Naive thymus-derived CD4-positive, alpha-beta T cell (primary cell): ENCODE results near the gene TMEM132C. TPM values are rescaled to one million over a fixed set of nuclear protein-coding genes. Genes with fewer than 3 reads are reported as not detected.
A peak's percentile ranks its signal among the peaks of the same experiment; 100 is the strongest.

Experiments used
- ATAC-seq: fragments of 150-1000 bp; cut with Tn5 transposase; 2 replicates; pipeline ENCODE4 v1.10.0; 2021; ENCODE audit warnings: mild to moderate bottlenecking, moderate library complexity
- CTCF ChIA-PET: fragments of 350-600 bp; sonication (Branson Sonifier 250); formaldehyde crosslinking; loops from one replicate; lab custom pipeline; 2021; ENCODE audit warnings: antibody characterized with exemption; lab: Charles Lee
- POLR2A ChIA-PET: fragments of 350-600 bp; sonication (Branson Sonifier 250); formaldehyde crosslinking; loops from one replicate; lab custom pipeline; 2021; ENCODE audit warnings: antibody characterized with exemption, inconsistent platforms; lab: Charles Lee
- DNase-seq, 9 donors: peaks; one replicate each; pipeline versions ENCODE4 v3.0.0 to v3.0.0-alpha.2; 2020 to 2022; ENCODE audit warnings: mixed read lengths in 1 of 9
- H3K27ac ChIP-seq: one replicate; pipeline ENCODE4 v1.7.0; 2013; ENCODE audit warnings: mild to moderate bottlenecking, low read depth, low read length, moderate library complexity
- H3K27me3 ChIP-seq, 2 donors: one replicate each; pipeline ENCODE4 v1.7.0; 2013; ENCODE audit warnings: low read length in 2 of 2, mild to moderate bottlenecking in 2 of 2, moderate library complexity in 2 of 2; ENCODE audit not compliant: control insufficient read depth in 2 of 2, insufficient read depth in 2 of 2
- H3K36me3 ChIP-seq, 3 experiments: 1 replicate in 2 of 3; 2 replicates in 1 of 3; pipeline ENCODE4 v1.7.0; 2013; ENCODE audit warnings: low read length in 3 of 3, mild to moderate bottlenecking in 3 of 3, moderate library complexity in 1 of 3; ENCODE audit not compliant: insufficient read depth in 3 of 3, control insufficient read depth in 2 of 3
- H3K4me1 ChIP-seq, 2 donors: one replicate each; pipeline ENCODE4 v1.7.0; 2013; ENCODE audit warnings: low read length in 2 of 2, mild to moderate bottlenecking in 2 of 2, moderate library complexity in 1 of 2; ENCODE audit not compliant: control insufficient read depth in 2 of 2, insufficient read depth in 2 of 2
- H3K4me3 ChIP-seq: 2 replicates; pipeline ENCODE4 v1.7.0; 2013; ENCODE audit warnings: mild to moderate bottlenecking, low read length
- H3K9me3 ChIP-seq, 3 experiments: 1 replicate in 2 of 3; 2 replicates in 1 of 3; pipeline ENCODE4 v1.7.0; 2013; ENCODE audit warnings: low read length in 3 of 3; ENCODE audit not compliant: control insufficient read depth in 2 of 3
- H3K27ac Mint-ChIP-seq, 9 donors: one replicate each; pipeline ENCODE4 v1.8.0; 2020 to 2022; ENCODE audit warnings: mixed read lengths in 9 of 9, mild to moderate bottlenecking in 8 of 9, moderate library complexity in 5 of 9, inconsistent platforms in 2 of 9
- H3K27me3 Mint-ChIP-seq, 5 donors: one replicate each; pipeline ENCODE4 v1.8.0; 2021 to 2022; ENCODE audit warnings: mixed read lengths in 5 of 5, mild to moderate bottlenecking in 1 of 5
- H3K36me3 Mint-ChIP-seq, 5 donors: one replicate each; pipeline ENCODE4 v1.8.0; 2020 to 2022; ENCODE audit warnings: mixed read lengths in 5 of 5, mild to moderate bottlenecking in 3 of 5, inconsistent platforms in 1 of 5
- H3K4me1 Mint-ChIP-seq, 7 donors: one replicate each; pipeline ENCODE4 v1.8.0; 2020 to 2022; ENCODE audit warnings: mixed read lengths in 7 of 7, mild to moderate bottlenecking in 3 of 7, inconsistent platforms in 1 of 7
- H3K4me3 Mint-ChIP-seq, 10 donors: one replicate each; pipeline ENCODE4 v1.8.0; 2020 to 2022; ENCODE audit warnings: mild to moderate bottlenecking in 10 of 10, mixed read lengths in 10 of 10, moderate library complexity in 6 of 10, inconsistent platforms in 2 of 10
- H3K9me3 Mint-ChIP-seq, 11 donors: one replicate each; pipeline ENCODE4 v1.8.0; 2020 to 2022; ENCODE audit warnings: mixed read lengths in 11 of 11, mild to moderate bottlenecking in 4 of 11, inconsistent platforms in 1 of 11, moderate library complexity in 1 of 11
- intact Hi-C, 2 donors: fragments of 100-400 bp; cut with micrococcal nuclease; formaldehyde crosslinking; loops; one replicate each; pipeline ENCODE4 v1.15.1; 2023
- polyA plus RNA-seq, 2 donors: library from polyadenylated mRNA; unstranded; fragments of 300-500 nt; fragmentation: Illumina TruSeq; gene quantifications; one replicate each; pipeline ENCODE4 v1.2.3, GENCODE V29; 2021
- total RNA-seq, 6 experiments: library from RNA in 5 of 6; stranded (reverse) in 5 of 6; gene quantifications; 1 replicate in 5 of 6; 2 replicates in 1 of 6; pipeline ENCODE4 v1.2.3 and lab custom pipeline; 2021 to 2026

The TMEM132C gene
- total and polyA plus RNA-seq, 7 experiments from 2014 or later, result not detected

- peaks cover 0 to 5% (median 0%) of the 10 kb centered on the region in 5 donors for H3K27me3 Mint-ChIP-seq
- ATAC-seq, result peak; percentile 20
- no peaks in the 10 kb centered on the region for H3K36me3 Mint-ChIP-seq
- Histone ChIP-seq H3K9me3 (no peaks in the 10 kb centered on the region), H3K27ac (no peak overlapping the region), H3K4me1 (peaks cover 0 to 5% of the 10 kb centered on the region in 2 donors), H3K4me3 (no peak overlapping the region), H3K27me3 (no peaks in the 10 kb centered on the region), H3K36me3 (no peaks in the 10 kb centered on the region)
- H3K27ac Mint-ChIP-seq, result no peak overlapping the region
- DNase-seq, result no peak
- intact Hi-C loops, result no loop called here
- no peak overlapping the region for H3K4me3 Mint-ChIP-seq
- H3K9me3 Mint-ChIP-seq, result peaks cover 0 to 10% (median 7%) of the 10 kb centered on the region in 11 donors
- POLR2A ChIA-PET, result no interaction called here
- CTCF ChIA-PET, result no interaction called here
- peaks cover 0 to 2% (median 0%) of the 10 kb centered on the region in 7 donors for H3K4me1 Mint-ChIP-seq
Measured at GRCh38 chr12:128698301-128698972, 431.5 kb downstream of the TMEM132C start.

DNA sequence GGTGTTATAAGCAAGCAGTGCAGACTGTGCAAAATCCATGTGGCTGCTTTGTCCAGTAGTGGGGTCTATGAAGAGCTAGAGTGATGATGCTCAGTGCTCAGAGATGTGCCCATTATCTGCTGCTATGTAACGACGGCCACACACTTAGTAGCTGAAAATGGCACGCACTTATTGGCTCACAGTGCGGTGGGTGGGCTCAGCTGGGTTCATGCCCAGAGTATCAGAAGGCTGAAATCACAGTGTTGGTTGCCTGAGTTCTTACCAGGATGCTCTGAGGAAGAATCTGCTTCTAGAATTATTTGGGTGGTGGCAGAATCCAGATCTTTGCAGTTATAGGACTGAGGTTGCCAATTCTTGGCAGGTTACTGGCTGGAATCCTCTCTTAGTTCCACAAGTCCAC is 432.1 kb downstream of the TMEM132C start:
- peaks cover 0 to 2% (median 0%) of the 10 kb centered on the region in 7 donors for H3K4me1 Mint-ChIP-seq
- H3K27ac ChIP-seq, result no peak overlapping the region
- no peak for DNase-seq
- ChIA-PET POLR2A (no interaction called here), CTCF (no interaction called here)
- H3K4me1 ChIP-seq, result peaks cover 0 to 1% of the 10 kb centered on the region in 2 donors
- intact Hi-C loops, result no loop called here
- H3K9me3 ChIP-seq, result no peaks in the 10 kb centered on the region
- H3K4me3 Mint-ChIP-seq, result no peak overlapping the region
- no peaks in the 10 kb centered on the region for H3K27me3 ChIP-seq
- no peak overlapping the region for H3K4me3 ChIP-seq
- H3K27ac Mint-ChIP-seq, result no peak overlapping the region
- H3K27me3 Mint-ChIP-seq, result peaks cover 0 to 5% (median 0%) of the 10 kb centered on the region in 5 donors
- H3K36me3 Mint-ChIP-seq, result no peaks in the 10 kb centered on the region
- no peak for ATAC-seq
- no peaks in the 10 kb centered on the region for H3K36me3 ChIP-seq
- peaks cover 0 to 10% (median 7%) of the 10 kb centered on the region in 11 donors for H3K9me3 Mint-ChIP-seq

- H3K27me3 ChIP-seq, result no peaks in the 10 kb centered on the region
- H3K4me3 ChIP-seq, result no peak overlapping the region
- CTCF ChIA-PET, result no interaction called here
- no peak for DNase-seq
- H3K27me3 Mint-ChIP-seq, result peaks cover 0 to 18% (median 6%) of the 10 kb centered on the region in 5 donors
- POLR2A ChIA-PET, result no interaction called here
- no peaks in the 10 kb centered on the region for H3K36me3 Mint-ChIP-seq
- H3K4me1 Mint-ChIP-seq, result peaks cover 0 to 2% (median 0%) of the 10 kb centered on the region in 7 donors
- no peaks in the 10 kb centered on the region for H3K9me3 ChIP-seq
- H3K9me3 Mint-ChIP-seq, result peaks cover 0 to 7% (median 5%) of the 10 kb centered on the region in 11 donors
- no peak for ATAC-seq
- intact Hi-C loops, result no loop called here
- no peaks in the 10 kb centered on the region for H3K4me1 ChIP-seq
- H3K27ac Mint-ChIP-seq, result no peak overlapping the region
- H3K4me3 Mint-ChIP-seq, result no peak overlapping the region
- no peak overlapping the region for H3K27ac ChIP-seq
- H3K36me3 ChIP-seq, result no peaks in the 10 kb centered on the region
Measured at GRCh38 chr12:128702371-128702770, 435.4 kb downstream of the TMEM132C start.

- no peak overlapping the region for H3K4me3 Mint-ChIP-seq
- no peak overlapping the region for H3K27ac Mint-ChIP-seq
- Histone ChIP-seq H3K9me3 (no peaks in the 10 kb centered on the region), H3K27ac (no peak overlapping the region), H3K4me3 (no peak overlapping the region), H3K36me3 (no peaks in the 10 kb centered on the region), H3K4me1 (no peaks in the 10 kb centered on the region), H3K27me3 (no peaks in the 10 kb centered on the region)
- ATAC-seq, result no peak
- intact Hi-C loops, result no loop called here
- no peaks in the 10 kb centered on the region for H3K36me3 Mint-ChIP-seq
- ChIA-PET POLR2A (no interaction called here), CTCF (no interaction called here)
- H3K9me3 Mint-ChIP-seq, result peaks cover 0 to 5% (median 0%) of the 10 kb centered on the region in 11 donors
- H3K4me1 Mint-ChIP-seq, result peaks cover 0 to 2% (median 0%) of the 10 kb centered on the region in 7 donors
- no peak for DNase-seq
- H3K27me3 Mint-ChIP-seq, result peaks cover 0 to 18% (median 6%) of the 10 kb centered on the region in 5 donors
Measured at GRCh38 chr12:128705140-128705539, 438.2 kb downstream of the TMEM132C start.

- Histone ChIP-seq H3K9me3 (no peaks in the 10 kb centered on the region), H3K4me3 (no peak overlapping the region), H3K36me3 (no peaks in the 10 kb centered on the region), H3K4me1 (no peaks in the 10 kb centered on the region), H3K27ac (no peak overlapping the region), H3K27me3 (no peaks in the 10 kb centered on the region)
- DNase-seq, result no peak
- intact Hi-C loops, result no loop called here
- peaks cover 0 to 18% (median 6%) of the 10 kb centered on the region in 5 donors for H3K27me3 Mint-ChIP-seq
- H3K36me3 Mint-ChIP-seq, result no peaks in the 10 kb centered on the region
- no peak overlapping the region for H3K27ac Mint-ChIP-seq
- no peak for ATAC-seq
- CTCF ChIA-PET, result no interaction called here
- H3K4me1 Mint-ChIP-seq, result peaks cover 0 to 2% (median 0%) of the 10 kb centered on the region in 7 donors
- POLR2A ChIA-PET, result no interaction called here
- no peak overlapping the region for H3K4me3 Mint-ChIP-seq
- peaks cover 0 to 6% (median 0%) of the 10 kb centered on the region in 11 donors for H3K9me3 Mint-ChIP-seq
Measured at GRCh38 chr12:128707488-128707887, 440.5 kb downstream of the TMEM132C start.

DNA sequence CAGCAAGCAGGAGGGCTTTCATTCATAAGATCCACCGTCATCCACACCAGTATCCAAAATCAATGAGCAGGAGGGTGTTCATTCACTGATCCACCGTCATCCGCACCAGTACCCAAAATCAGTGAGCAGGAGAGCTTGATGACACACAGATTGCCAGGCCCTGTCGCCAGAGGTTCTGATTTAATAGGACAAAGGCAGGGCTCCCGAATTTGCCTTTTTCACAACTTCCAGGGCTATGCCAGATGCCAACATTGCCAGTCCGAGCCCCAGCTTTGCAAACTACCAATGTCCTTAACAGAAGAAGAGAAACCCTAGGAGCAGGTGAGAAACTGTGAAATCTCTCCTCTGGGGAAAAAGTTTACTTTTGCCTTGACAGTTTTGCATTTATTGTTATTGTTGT is 441.8 kb downstream of the TMEM132C start:
- H3K27ac Mint-ChIP-seq, result no peak overlapping the region
- ATAC-seq (no peak), DNase-seq (no peak)
- no peak overlapping the region for H3K27ac ChIP-seq
- no peaks in the 10 kb centered on the region for H3K4me1 ChIP-seq
- H3K27me3 ChIP-seq, result no peaks in the 10 kb centered on the region
- peaks cover 0 to 5% (median 0%) of the 10 kb centered on the region in 11 donors for H3K9me3 Mint-ChIP-seq
- H3K9me3 ChIP-seq, result no peaks in the 10 kb centered on the region
- peaks cover 0 to 21% (median 6%) of the 10 kb centered on the region in 5 donors for H3K27me3 Mint-ChIP-seq
- intact Hi-C loops, result no loop called here
- H3K4me3 Mint-ChIP-seq, result no peak overlapping the region
- H3K4me3 ChIP-seq, result no peak overlapping the region
- H3K36me3 ChIP-seq, result no peaks in the 10 kb centered on the region
- ChIA-PET POLR2A (no interaction called here), CTCF (no interaction called here)
- H3K36me3 Mint-ChIP-seq, result peaks cover 0 to 3% (median 0%) of the 10 kb centered on the region in 5 donors
- no peaks in the 10 kb centered on the region for H3K4me1 Mint-ChIP-seq

- Histone ChIP-seq H3K9me3 (no peaks in the 10 kb centered on the region), H3K4me3 (no peak overlapping the region), H3K27ac (no peak overlapping the region), H3K27me3 (no peaks in the 10 kb centered on the region), H3K4me1 (no peaks in the 10 kb centered on the region), H3K36me3 (no peaks in the 10 kb centered on the region)
- no peak for ATAC-seq
- no peak for DNase-seq
- Mint-ChIP-seq H3K9me3 (peaks cover 0 to 7% (median 0%) of the 10 kb centered on the region in 11 donors), H3K27ac (no peak overlapping the region), H3K36me3 (peaks cover 0 to 4% (median 0%) of the 10 kb centered on the region in 5 donors), H3K4me3 (no peak overlapping the region), H3K4me1 (peaks cover 0 to 2% (median 0%) of the 10 kb centered on the region in 7 donors), H3K27me3 (peaks cover 0 to 24% (median 8%) of the 10 kb centered on the region in 5 donors)
- intact Hi-C loops, result no loop called here
- ChIA-PET POLR2A (no interaction called here), CTCF (no interaction called here)
Measured at GRCh38 chr12:128709660-128710059, 442.7 kb downstream of the TMEM132C start.
